ENCODE data around the gene CILP.
"Not testable (repeated sequence)": the region's sequence is repeated elsewhere in the genome, so short reads cannot be mapped to it uniquely, and the experiment has no call there.

CILP gene

DNA sequence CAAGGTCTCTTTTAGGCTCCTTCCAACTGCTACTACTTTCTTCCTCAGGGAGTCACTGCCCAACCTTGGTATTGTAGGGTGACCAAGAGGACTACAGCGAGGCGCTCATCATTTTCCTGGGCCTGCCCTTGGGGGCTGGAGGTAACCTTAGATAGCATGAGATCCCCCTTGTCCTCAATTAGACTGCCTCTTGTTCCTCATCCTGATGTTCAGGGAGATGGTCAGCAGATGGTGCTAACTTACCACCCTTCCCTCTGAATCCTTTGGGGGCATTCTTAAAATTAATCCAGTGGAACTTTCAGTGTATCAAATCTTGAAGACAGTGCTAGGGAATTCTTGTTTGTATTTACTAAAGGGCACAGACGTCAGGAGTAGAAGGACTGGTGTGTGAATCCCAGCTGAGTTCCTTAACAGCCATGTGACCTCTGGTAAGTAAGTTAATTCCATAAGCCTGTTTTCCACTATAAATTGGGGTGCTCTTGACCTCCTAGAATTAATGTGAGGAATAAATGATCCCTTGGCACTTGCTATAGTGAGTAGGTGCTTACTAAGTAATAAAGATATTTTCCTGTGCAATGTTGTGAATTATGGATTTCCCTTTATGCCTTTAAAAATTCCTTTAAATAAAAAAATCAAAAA lies 22.1 kb downstream of the CILP start:
- Histone ChIP-seq H3K4me1 (no peaks in the 10 kb centered on the region), H3K27me3 (no peaks in the 10 kb centered on the region), H3K9me3 (no peaks in the 10 kb centered on the region), H3K4me3 (no peak overlapping the region), H3K27ac (no peak overlapping the region), H3K36me3 (no peaks in the 10 kb centered on the region)
- intact Hi-C loops (cut with DNase I; ENCODE audit: low total_unique reads): loop anchor here (10.0 kb wide), 1 partner anchor 54 kb away; the partner anchor contains the start of gene PDCD7
- TF ChIP-seq, protein P1, sequence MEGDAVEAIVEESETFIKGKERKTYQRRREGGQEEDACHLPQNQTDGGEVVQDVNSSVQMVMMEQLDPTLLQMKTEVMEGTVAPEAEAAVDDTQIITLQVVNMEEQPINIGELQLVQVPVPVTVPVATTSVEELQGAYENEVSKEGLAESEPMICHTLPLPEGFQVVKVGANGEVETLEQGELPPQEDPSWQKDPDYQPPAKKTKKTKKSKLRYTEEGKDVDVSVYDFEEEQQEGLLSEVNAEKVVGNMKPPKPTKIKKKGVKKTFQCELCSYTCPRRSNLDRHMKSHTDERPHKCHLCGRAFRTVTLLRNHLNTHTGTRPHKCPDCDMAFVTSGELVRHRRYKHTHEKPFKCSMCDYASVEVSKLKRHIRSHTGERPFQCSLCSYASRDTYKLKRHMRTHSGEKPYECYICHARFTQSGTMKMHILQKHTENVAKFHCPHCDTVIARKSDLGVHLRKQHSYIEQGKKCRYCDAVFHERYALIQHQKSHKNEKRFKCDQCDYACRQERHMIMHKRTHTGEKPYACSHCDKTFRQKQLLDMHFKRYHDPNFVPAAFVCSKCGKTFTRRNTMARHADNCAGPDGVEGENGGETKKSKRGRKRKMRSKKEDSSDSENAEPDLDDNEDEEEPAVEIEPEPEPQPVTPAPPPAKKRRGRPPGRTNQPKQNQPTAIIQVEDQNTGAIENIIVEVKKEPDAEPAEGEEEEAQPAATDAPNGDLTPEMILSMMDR (IDR thresholded peaks at IDR 0.05): peak; percentile 32 to 43
- DNase-seq: no peak

DNA sequence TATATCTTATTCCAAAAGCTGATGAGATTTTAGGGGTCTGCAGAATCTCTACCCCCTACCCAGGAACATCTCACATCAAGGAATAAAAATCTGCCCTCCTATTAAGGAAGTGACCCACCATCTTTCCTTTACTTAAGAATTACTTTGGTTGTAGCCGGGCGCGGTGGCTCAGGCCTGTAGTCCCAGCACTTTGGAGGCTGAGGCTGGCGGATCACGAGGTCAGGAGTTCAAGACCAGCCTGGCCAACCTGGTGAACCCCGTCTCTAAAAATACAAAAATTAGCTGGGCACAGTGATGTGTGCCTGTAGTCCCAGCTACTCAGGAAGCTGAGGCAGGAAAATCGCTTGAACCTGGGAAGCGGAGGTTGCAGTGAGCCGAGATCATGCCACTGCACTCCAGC lies 22.8 kb downstream of the CILP start:
- H3K9me3 ChIP-seq, H3K4me3 ChIP-seq, H3K36me3 ChIP-seq, H3K27me3 ChIP-seq, H3K4me1 ChIP-seq, H3K27ac ChIP-seq, DNase-seq: not testable (repeated sequence)
- intact Hi-C loops (cut with DNase I; ENCODE audit: low total_unique reads): loop anchor here (10.0 kb wide), 1 partner anchor 54 kb away; the partner anchor contains the start of gene PDCD7

- DNase-seq: peak; percentile 92 to 98
- Histone ChIP-seq H3K4me3 (peak within 1 kb of the TSS; percentile 77 to 93), H3K27ac (peak within 1 kb of the TSS; percentile 94 to 97), H3K36me3 (peaks cover 0 to 5% (median 0%) of the 10 kb centered on the region in 3 donors), H3K4me1 (peaks cover 0 to 35% (median 16%) of the 10 kb centered on the region in 4 donors), H3K27me3 (no peaks in the 10 kb centered on the region), H3K9me3 (no peaks in the 10 kb centered on the region)
- TF ChIP-seq, protein P1 (IDR thresholded peaks at IDR 0.05): no peak
- intact Hi-C loops (cut with DNase I; ENCODE audit: low total_unique reads): loop anchor here (2.0 to 10.0 kb wide), 2 partner anchors 50 to 112 kb away; partner anchors contain the start of genes PDCD7 and RNU5A-1
Observed at GRCh38 chr15:65184868-65185717, 26.2 kb downstream of the CILP start, which contains the start of gene CLPX. CLPX (minus strand) TSS chr15:65185342; CDS start chr15:65185153, 189 bp downstream.

GRCh38 chr15:65184305-65184867 lies 26.9 kb downstream of the CILP start:
- intact Hi-C loops (cut with DNase I; ENCODE audit: low total_unique reads): loop anchor here (2.0 to 10.0 kb wide), 2 partner anchors 50 to 112 kb away; partner anchors contain the start of genes PDCD7 and RNU5A-1
- TF ChIP-seq, protein P1 (IDR thresholded peaks at IDR 0.05): no peak
- H3K36me3 ChIP-seq: peaks cover 0 to 7% (median 6%) of the 10 kb centered on the region in 3 donors
- H3K4me3 ChIP-seq: peak overlapping the region; percentile 77 to 93
- no peaks in the 10 kb centered on the region for H3K27me3 ChIP-seq
- H3K27ac ChIP-seq: peak overlapping the region; percentile 94 to 97
- peaks cover 0 to 41% (median 16%) of the 10 kb centered on the region in 4 donors for H3K4me1 ChIP-seq
- peak; percentile 63 to 79 for DNase-seq
- H3K9me3 ChIP-seq: no peaks in the 10 kb centered on the region

DNA sequence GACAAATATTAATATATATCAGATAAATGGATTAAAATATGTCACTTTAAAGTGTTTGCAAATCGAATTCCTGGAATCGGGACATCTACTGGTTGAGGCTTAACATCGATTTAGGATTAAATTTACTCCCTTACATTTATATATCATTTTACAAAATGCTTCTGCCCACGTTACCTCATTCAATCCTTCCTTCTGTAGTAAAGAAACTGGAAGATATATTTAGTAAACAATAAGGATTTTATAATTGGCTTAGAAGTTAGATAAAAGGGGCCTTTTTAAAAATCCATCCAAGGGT lies 27.5 kb downstream of the CILP start:
- peak overlapping the region; percentile 94 to 97 for H3K27ac ChIP-seq
- intact Hi-C loops (cut with DNase I; ENCODE audit: low total_unique reads): loop anchor here (2.0 to 10.0 kb wide), 2 partner anchors 49 to 113 kb away; partner anchors contain the start of genes PDCD7 and RNU5A-1

More for the DNA sequence above, 27.5 kb downstream of the CILP start:
- no peak for DNase-seq
- Histone ChIP-seq H3K4me3 (peak overlapping the region; percentile 77 to 93), H3K27me3 (no peaks in the 10 kb centered on the region), H3K9me3 (no peaks in the 10 kb centered on the region), H3K36me3 (peaks cover 3 to 13% (median 11%) of the 10 kb centered on the region in 3 donors), H3K4me1 (peaks cover 0 to 45% (median 16%) of the 10 kb centered on the region in 4 donors)
- TF ChIP-seq, protein P1 (IDR thresholded peaks at IDR 0.05): no peak

All from tibial artery (tissue), 4 donors.